Stimulated activated CD8-positive, alpha-beta memory T cell treated with anti-CD3 and anti-CD28 coated beads, Interleukin-12 subunit alpha, Interleukin-12 subunit beta, amount 100 ng/mL, for 4 hours (primary cell): Measurements from ENCODE around the gene CEACAM3.

ENCODE experiments used
- DNase-seq: peaks from one replicate; pipeline ENCODE4 v3.0.0-alpha.2; 2020; ENCODE audit warnings: low read depth

Gene CEACAM3

GRCh38 chr19:41792513-41793413 is 3.6 kb upstream of the CEACAM3 start:
- peak; percentile 19 for DNase-seq

DNA sequence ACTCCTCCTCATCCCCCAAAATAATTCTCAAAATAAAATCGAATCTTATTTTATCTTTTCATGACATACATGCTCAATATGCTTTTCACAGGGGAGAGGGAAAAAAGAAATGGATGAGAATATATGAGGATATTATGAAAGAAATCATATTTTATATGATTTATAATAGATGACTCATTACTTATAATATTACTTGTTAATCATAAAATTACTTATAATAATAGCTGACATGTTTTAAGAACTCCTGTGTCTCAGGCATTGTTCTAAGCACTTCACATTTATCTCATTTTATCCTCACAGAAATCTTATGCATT is 3.0 kb upstream of the CEACAM3 start:
- no peak for DNase-seq

DNA sequence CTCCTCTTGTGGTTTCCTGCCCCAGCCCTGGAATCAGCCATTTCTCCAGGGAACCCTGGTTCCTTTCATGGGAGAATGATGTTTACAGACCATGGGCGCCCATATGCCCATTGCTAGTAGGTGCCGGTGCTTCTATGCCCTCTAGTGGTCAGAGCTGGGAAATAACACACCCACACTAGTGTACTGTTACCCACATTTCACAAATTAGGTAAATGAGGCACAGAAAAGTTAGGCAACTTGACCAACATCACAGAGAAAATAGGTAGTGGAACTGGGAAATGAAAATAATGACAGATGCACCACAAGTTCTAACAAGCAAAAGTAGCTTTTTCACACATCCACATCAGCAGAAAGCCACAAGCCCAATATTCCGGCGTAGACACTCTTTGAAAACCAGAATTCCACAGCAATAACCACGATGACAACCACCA is 1.3 kb upstream of the CEACAM3 start:
- DNase-seq, result peak; percentile 20

DNA sequence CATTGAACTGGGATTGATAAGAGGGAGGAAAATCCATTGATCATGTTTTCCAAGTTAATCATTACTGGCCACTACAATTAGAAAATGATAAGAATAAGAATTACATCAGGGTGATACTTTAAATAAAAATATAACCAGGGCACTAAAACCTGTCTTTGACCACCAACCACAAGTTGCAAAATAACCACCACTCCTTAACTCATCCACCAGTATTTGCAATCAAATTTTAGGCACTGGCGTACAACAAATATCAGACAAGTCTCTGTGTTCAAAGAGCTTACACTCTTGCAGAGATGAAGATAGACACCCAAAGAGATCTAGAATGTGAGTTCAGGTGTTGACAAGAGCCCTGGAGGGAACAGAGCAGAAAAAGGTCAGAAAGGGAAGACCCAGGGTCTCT is 514 bp downstream of the CEACAM3 start:
- no peak for DNase-seq

DNA sequence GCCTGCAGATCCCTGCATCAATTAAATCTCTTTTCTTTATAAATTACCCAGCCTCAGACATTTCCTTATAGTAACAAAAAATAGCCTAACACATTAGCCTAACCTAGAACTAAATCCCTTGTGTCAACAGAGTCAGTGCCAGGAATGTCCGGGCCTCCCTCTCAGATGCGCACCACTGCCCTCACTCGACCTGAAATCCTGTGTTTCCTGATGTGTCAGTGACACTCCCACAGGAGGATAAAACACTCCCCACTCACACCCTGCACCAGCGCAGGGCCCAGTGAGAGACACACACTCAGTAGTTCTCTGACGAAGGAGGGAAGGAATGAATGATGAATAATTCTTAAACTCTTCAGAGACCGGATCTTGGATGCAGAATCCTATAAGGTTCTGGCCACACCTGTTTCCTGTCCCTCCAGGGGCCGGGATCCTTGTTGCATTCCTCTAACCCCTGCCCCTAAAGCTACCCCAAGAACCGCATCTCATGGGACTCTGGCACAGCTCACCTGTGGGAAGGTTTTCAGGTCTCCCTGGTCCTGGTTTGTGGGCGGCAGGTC is 3.1 kb downstream of the CEACAM3 start:
- no peak for DNase-seq

DNA sequence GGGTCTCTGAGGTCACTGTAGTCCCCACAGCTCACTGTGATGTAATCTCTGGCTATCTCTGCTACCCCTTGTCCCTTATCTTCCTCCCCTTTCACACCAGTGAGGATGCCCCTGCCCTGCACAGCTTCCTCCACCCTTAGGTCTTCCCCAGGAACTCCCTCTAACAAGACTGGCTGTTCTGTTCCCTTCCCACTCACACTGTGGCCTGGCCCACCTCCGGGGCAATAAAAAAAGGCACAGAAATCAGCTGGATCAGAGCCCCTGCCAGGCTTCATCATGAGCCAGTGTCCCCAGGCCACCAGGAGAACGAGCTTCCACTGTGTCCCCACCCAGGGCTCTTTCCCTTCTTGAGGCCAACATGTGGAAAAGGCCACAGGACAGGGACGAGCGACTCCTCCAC is 4.6 kb downstream of the CEACAM3 start:
- no peak for DNase-seq

DNA sequence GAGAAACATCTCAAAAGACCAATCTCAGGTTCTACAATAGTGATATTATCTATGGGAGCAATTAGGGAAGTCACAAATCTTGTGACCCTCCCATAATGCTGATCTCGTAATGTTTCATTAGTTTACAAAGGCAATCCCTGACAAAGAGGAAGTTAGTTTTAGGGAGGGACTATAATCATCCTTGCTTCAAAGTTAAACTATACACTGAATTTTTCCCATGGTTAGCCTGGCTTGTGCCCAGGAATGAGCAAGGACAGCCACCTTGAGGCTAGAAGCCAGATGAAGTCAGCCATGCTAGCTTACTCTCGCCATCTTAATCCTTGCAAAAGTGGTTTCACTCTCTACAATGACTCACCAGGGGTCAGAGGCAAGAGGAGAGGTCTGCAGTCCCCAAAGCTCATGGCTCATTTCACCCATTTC is 5.4 kb downstream of the CEACAM3 start:
- DNase-seq, result no peak

DNA sequence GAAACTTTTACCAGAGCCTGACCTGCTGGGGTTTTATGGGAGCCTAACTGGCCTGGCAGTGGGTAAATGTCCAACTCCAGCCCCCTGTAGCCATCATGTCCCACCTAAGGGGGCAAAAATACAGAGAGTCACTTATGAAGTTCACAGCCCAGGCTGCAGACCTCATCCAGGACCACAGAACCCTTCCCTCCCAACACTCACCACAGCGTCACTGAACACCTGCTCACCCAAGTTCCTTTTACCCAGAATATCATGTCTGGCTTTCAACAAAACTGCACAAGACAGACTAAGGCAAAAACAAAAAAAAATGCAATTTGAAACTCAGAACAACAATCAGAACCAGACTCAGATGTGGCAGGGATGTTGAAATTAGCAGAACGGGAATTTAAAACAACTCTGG is 6.4 kb downstream of the CEACAM3 start:
- no peak for DNase-seq

- DNase-seq, result no peak
These were observed 7.9 kb downstream of the CEACAM3 start for GRCh38 chr19:41804336-41804735.

GRCh38 chr19:41807176-41807575 is 10.8 kb downstream of the CEACAM3 start:
- no peak for DNase-seq

DNA sequence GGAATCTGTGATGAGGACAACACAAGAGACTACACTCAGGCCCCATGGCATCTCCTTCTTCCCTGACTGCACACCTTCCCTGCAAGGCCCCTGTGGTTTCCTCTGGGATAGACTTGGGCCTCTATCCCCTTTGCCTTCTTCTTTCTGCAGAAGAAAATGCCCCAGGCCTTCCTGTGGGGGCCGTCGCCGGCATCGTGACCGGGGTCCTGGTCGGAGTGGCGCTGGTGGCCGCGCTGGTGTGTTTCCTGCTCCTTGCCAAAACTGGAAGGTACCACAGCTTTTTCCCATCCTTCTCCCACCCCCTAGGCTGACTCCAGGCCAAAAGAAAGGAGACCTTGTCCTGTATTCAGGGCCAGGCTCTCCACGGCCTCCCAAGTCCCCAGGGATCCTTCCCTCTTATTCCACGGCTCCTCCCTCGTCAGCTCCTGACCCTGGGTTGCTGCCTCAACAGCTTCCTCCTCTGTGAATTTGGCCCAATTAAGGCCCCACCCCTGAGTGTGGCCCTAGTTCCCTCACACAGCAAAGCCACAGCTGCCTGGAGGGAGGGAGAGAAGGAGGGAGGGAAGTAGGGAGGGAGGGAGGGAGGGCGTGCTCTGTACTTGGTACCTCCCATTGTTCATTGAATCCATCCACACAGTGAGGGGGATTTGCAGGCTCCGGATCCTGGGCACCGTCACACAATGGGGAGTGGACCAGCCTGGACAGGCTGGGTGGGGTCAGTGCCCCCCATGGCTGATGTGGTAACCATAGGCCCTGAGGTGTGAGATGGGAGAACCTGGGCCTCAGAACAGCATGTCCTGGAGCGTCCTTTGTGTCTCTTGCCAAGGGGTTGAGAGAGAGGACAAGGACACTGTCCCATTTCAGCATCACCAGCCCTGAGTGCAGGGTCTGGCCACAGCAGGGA is 12.5 kb downstream of the CEACAM3 start:
- DNase-seq, result no peak

DNA sequence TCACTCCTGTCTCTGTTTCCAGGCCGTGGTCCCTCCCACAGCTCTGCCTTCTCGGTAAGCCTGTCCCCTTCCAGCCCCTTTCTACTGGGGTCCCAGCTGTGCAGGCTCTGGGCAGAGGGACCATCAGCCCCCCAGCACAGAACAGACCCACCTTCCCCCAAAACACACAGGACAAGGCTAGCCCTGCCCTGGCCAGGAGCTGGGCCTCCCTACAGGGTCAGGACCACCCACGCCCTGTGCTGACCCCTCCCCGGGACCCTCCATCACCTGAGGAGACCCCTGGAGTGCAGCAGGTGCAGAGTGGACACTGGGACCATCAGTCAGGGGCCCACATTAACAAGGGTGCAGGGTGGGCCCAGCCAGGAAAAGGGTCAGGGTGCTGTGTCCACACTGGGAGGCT is 13.9 kb downstream of the CEACAM3 start:
- DNase-seq, result no peak

DNA sequence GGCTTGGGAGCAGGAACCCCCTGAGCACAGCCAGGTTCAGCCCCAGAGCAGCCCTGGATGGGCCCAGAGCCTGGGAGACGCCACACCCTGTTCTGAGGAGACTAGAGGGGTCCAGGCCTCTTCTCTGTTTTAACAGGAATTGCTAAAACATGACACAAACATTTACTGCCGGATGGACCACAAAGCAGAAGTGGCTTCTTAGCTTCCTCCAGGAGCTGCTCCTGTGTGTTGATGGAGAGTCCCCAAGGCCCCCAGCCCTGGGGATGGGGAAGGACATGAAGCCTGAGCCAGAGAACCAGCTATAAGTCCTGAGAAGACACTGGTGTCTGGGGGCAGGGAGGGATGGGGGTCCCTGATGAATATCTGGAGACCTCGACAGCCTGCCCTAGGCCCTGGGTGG is 14.6 kb downstream of the CEACAM3 start:
- DNase-seq, result no peak

DNA sequence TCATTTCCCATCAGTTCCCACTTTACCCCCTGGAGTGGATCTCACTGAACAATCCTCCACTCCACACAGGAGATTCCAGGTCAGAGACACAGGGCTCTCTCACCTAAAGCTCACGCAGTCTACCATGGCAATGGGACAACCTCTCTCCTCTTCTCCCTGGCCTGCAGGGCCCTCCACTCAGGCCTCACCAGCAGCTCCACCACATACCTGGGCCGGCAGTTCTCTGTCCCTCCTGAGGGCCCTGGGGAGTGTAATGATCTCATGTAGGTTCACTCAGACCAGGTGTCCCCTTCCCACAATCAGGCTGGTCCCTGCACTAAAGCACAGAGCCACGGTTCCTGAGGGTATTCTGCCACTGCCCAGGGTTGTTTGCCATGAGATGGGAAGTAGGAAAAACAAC is 15.6 kb downstream of the CEACAM3 start:
- no peak for DNase-seq

GRCh38 chr19:41813911-41814310 is 17.5 kb downstream of the CEACAM3 start:
- DNase-seq, result no peak

DNA sequence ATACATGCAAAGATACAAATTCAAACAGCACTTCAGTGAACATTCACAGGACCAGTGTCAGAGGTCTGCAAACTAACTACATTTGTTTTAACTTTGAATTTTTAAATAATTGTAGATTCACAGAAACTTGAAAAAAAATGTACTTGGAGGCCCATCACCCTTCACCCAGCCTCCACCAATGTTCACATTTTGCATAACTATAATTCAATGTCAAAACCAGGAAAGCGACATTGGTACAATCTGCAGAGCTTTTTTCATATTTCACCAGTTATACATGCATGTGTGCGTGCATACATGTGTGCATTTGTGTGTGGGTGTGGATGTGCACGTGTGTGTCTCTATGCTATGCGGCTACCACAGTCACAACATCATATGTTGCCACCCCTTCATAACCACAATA is 18.9 kb downstream of the CEACAM3 start:
- DNase-seq, result no peak

DNA sequence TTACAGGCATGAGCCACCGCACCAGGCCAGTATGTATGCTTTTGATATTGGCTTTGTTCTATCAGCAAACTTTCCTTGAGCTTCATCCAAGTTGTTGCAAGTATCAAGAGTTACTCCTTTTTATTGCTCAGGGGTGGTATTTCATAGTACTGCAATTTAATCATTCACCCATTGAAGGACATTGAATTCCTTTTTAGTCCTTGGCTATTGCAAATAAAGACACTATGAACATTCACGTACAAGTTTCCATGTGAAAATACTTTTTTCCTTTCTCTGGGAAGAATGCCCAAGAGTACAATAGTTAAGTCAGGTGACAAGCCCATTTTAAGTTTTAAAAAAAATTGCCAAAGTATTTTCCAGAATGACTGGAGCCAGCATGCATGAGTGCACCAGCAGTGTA is 20.4 kb downstream of the CEACAM3 start:
- no peak for DNase-seq

DNA sequence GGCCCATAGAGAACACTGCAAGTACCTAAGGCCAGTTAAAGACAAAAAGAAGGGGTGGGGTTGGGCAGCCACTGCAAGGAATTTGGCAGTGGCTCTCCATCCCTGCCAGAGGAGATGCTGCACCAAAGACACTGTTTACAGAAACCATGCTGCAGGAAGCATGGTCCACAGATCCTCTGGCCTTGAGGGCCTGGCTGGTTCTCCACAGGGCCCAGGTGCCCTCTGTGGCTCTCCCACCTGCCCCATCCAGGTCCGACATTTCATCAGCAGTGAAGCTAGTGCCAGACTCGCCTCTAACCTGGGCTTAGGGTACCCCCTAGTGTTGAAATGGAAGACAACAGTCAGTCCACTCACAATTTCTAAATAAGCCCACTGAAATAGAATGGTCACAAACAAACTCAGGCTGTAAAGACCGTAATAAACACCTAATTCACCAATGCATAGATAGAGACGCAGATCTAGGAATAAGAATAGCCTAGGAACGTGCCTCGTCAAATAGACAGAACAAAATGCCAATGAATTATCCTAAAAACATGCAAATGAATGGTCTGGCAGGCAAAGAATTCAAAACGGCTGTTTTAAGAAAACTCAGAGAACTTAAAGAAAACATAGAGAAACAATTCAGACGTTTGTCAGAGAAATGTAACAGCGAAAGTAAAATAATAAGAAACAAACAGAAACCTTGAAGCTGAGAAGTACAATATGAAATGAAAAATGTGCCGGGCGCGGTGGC is 24.8 kb downstream of the CEACAM3 start:
- peak; percentile 7 for DNase-seq

DNA sequence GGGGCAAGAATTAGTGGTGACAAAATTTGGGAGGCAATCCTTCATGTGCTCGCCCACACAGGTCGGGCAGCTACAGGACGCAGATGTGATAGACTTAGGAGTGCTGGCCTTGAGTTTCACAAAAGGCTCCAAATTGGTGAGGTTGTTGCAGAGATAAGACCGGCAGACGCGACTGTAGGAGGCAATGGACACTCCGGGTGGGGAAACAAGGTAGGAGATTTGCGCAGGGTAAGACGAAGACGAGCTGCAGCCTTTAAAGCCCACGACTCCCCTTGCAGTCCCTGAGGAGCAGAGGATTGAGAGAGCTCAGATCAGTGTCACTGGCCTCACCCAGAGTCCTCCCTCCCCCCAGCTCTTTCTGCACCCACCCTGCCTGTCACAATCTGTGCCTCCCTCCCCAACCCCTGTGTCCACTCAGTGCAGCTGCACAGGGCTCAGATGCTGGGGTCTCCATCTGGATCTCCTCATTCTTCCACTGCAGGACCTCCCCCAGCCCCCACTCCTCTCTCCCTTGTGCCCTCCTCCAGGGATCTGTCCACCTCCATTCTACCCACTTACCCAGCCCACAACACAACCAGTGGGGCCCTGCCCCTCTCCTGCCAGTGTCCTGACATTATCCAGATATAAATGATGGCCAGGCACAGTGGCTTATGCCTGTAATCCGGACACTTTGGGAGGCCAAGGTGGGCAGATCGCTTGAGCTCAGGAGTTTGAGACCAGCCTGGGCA is 41.8 kb downstream of the CEACAM3 start:
- DNase-seq, result no peak

- no peak for DNase-seq
These were observed 42.8 kb downstream of the CEACAM3 start for GRCh38 chr19:41839211-41839610.

- DNase-seq, result no peak
These were observed 47.0 kb downstream of the CEACAM3 start for GRCh38 chr19:41843371-41843770.

- DNase-seq, result no peak
These were observed 48.2 kb downstream of the CEACAM3 start, which contains the start of gene LYPD4 for GRCh38 chr19:41844601-41845000. LYPD4 (minus strand) TSS chr19:41844683; CDS start chr19:41839285, 5,398 bp downstream.
